GM23248 (cell line): ENCODE data around the gene NXPH4.

ENCODE experiments used
- EZH2 ChIP-seq: fragments of 200-600 bp; sonication (generic); IDR thresholded peaks from 2 replicates; pipeline ENCODE4 v1.6.1; 2018; ENCODE audit warnings: antibody characterized with exemption, mild to moderate bottlenecking; ENCODE audit not compliant: insufficient read depth, poor library complexity, severe bottlenecking
- EZH2phosphoT487 ChIP-seq: fragments of 200-600 bp; sonication (generic); IDR thresholded peaks from 2 replicates; pipeline ENCODE4 v1.6.1; 2018; ENCODE audit warnings: antibody characterized with exemption, moderate library complexity, mild to moderate bottlenecking, low read depth; ENCODE audit not compliant: insufficient read depth

DNA sequence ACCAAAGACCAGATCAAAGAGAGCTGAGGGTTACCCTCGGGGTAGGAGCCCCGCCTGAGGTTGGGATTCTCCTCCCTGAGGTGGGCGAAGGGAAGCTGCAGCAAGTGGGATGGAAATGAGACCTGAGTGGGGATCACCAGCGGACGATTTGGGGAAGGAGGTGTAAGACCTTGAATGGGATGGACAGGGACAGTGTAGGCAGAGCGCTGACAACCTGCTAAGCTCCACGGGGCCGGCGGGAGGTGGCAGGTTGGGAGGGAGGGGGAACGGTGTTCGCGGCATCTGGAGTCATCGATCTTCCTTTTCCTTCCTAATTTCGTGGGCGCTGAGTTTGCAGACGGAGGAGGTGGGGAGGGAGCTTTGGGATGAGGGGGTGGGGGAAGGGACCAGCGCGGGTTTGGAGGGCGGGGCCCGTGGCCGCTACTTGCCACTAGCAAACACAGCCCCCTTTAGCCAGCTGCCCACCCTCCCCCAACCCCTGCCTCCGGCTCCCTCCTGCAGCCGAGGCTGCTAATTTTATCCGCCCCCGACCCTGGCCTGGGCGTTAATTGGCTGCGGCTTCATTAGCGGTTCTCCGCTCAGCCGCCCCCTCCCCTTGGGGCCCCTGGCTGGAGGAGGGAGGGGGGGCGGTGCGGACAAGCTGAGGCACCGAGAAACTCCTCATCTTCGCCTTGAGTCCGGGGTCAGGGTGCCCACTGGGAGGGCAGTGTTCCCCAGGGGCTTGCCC, 10.2 kb downstream of the NXPH4 start:
- no peak for TF ChIP-seq EZH2
- no peak for TF ChIP-seq EZH2phosphoT487
